ENCODE results near the gene ACBD3. TPM values are rescaled to one million over a fixed set of nuclear protein-coding genes. Genes with fewer than 3 reads are reported as not detected.

The ACBD3 gene
- total RNA-seq, 3 donors from 2014 or later (not counting 1 experiment from before 2014, with no cell fraction given): 26.9 to 33.3 (median 28.8) TPM

GRCh38 chr1:226126824-226127569 lies 59.5 kb downstream of the ACBD3 start:
- Mint-ChIP-seq H3K27ac (no peak overlapping the region), H3K27me3 (ENCODE audit: low read depth in 2 of 2) (peaks cover 0 to 3% of the 10 kb centered on the region in 2 donors), H3K36me3 (no peaks in the 10 kb centered on the region), H3K4me1 (peaks cover 8 to 24% of the 10 kb centered on the region in 2 donors), H3K9me3 (no peaks in the 10 kb centered on the region), H3K4me3 (no peak overlapping the region)
- H3K27me3 ChIP-seq (ENCODE audit: control insufficient read depth, insufficient read depth, low read length): no peaks in the 10 kb centered on the region
- DNase-seq (no peak), ATAC-seq (no peak)
- H3K36me3 ChIP-seq (ENCODE audit: control insufficient read depth, insufficient read depth, low read length): no peaks in the 10 kb centered on the region
- no peaks in the 10 kb centered on the region for H3K9me3 ChIP-seq (ENCODE audit: control insufficient read depth, insufficient read depth, low read length)
- peaks cover 26% of the 10 kb centered on the region for H3K4me1 ChIP-seq (ENCODE audit: control insufficient read depth, insufficient read depth, low read length)
- WGBS (ENCODE audit: insufficient coverage): 81% methylated on average over 31 of the region's 31 CpGs
- intact Hi-C loops (cut with micrococcal nuclease): loop anchor here (10.0 kb wide), 2 partner anchors 278 to 652 kb away; partner anchors contain the start of gene PARP1
- no peak for TF ChIP-seq CTCF (IDR thresholded peaks at IDR 0.05)
- H3K4me3 ChIP-seq (ENCODE audit: low read length): no peak overlapping the region
- no peak overlapping the region for H3K27ac ChIP-seq (ENCODE audit: low read length)

- Histone ChIP-seq H3K4me1 (ENCODE audit: control insufficient read depth, insufficient read depth, low read length) (peaks cover 30% of the 10 kb centered on the region), H3K9me3 (ENCODE audit: control insufficient read depth, insufficient read depth, low read length) (no peaks in the 10 kb centered on the region), H3K27ac (ENCODE audit: low read length) (no peak overlapping the region), H3K27me3 (ENCODE audit: control insufficient read depth, insufficient read depth, low read length) (no peaks in the 10 kb centered on the region), H3K4me3 (ENCODE audit: low read length) (no peak overlapping the region), H3K36me3 (ENCODE audit: control insufficient read depth, insufficient read depth, low read length) (no peaks in the 10 kb centered on the region)
- Mint-ChIP-seq H3K36me3 (no peaks in the 10 kb centered on the region), H3K27ac (no peak overlapping the region), H3K9me3 (no peaks in the 10 kb centered on the region), H3K27me3 (ENCODE audit: low read depth in 2 of 2) (peaks cover 0 to 3% of the 10 kb centered on the region in 2 donors), H3K4me1 (peaks cover 12 to 28% of the 10 kb centered on the region in 2 donors), H3K4me3 (no peak overlapping the region)
- ATAC-seq (no peak), DNase-seq (no peak)
- no peak for TF ChIP-seq CTCF (IDR thresholded peaks at IDR 0.05)
- WGBS (ENCODE audit: insufficient coverage): 96% methylated on average over 10 of the region's 10 CpGs
- intact Hi-C loops (cut with micrococcal nuclease): loop anchor here (1.0 to 10.0 kb wide), 3 partner anchors 71 to 651 kb away; partner anchors contain the start of gene PARP1
Measured at GRCh38 chr1:226125831-226126230, 60.7 kb downstream of the ACBD3 start.

GRCh38 chr1:226125097-226125630 lies 61.4 kb downstream of the ACBD3 start:
- peak; percentile 93 for TF ChIP-seq CTCF (IDR thresholded peaks at IDR 0.05)
- H3K4me3 ChIP-seq (ENCODE audit: low read length): no peak overlapping the region

More at GRCh38 chr1:226125097-226125630, 61.4 kb downstream of the ACBD3 start:
- Mint-ChIP-seq H3K9me3 (no peaks in the 10 kb centered on the region), H3K4me1 (peaks cover 18 to 34% of the 10 kb centered on the region in 2 donors), H3K27me3 (ENCODE audit: low read depth in 2 of 2) (peaks cover 0 to 3% of the 10 kb centered on the region in 2 donors), H3K36me3 (no peaks in the 10 kb centered on the region), H3K4me3 (peak overlapping the region; percentile 42), H3K27ac (peak overlapping the region in 1 of 2 donors; percentile 38)
- H3K36me3 ChIP-seq (ENCODE audit: control insufficient read depth, insufficient read depth, low read length): no peaks in the 10 kb centered on the region
- no peaks in the 10 kb centered on the region for H3K9me3 ChIP-seq (ENCODE audit: control insufficient read depth, insufficient read depth, low read length)
- H3K4me1 ChIP-seq (ENCODE audit: control insufficient read depth, insufficient read depth, low read length): peaks cover 37% of the 10 kb centered on the region
- ATAC-seq (peak; percentile 26 to 50 (median 26)), DNase-seq (peak; percentile 83 to 93)
- WGBS (ENCODE audit: insufficient coverage): 4% methylated on average over 12 of the region's 12 CpGs
- no peak overlapping the region for H3K27ac ChIP-seq (ENCODE audit: low read length)
- no peaks in the 10 kb centered on the region for H3K27me3 ChIP-seq (ENCODE audit: control insufficient read depth, insufficient read depth, low read length)
- intact Hi-C loops (cut with micrococcal nuclease): loop anchor here (1.0 to 10.0 kb wide), 3 partner anchors 72 to 650 kb away; partner anchors contain the start of gene PARP1

Data from natural killer cell (primary cell).